GM12873 (cell line): ENCODE measurements around the gene FRS3.

Source experiments
- CTCF ChIP-seq: IDR thresholded peaks from 2 replicates; pipeline ENCODE4 v1.5.1; 2012; ENCODE audit warnings: low read depth, mild to moderate bottlenecking, moderate library complexity, low read length, control low read depth; ENCODE audit not compliant: insufficient read depth; ENCODE audit errors: missing control alignments

FRS3 gene

GRCh38 chr6:41781366-41781730 is 1.6 kb upstream of the FRS3 start:
- no peak for TF ChIP-seq CTCF

- TF ChIP-seq CTCF = no peak
Measured at GRCh38 chr6:41780551-41781365, 1.1 kb upstream of the FRS3 start, which contains the start of gene PRICKLE4. Gene PRICKLE4, plus strand, starts transcription at chr6:41780782. Its CDS starts 2,692 bp downstream, at chr6:41783474.

- TF ChIP-seq CTCF = no peak
Measured at GRCh38 chr6:41779336-41779735, 364 bp downstream of the FRS3 start.

GRCh38 chr6:41778895-41779294 is 805 bp downstream of the FRS3 start:
- no peak for TF ChIP-seq CTCF

GRCh38 chr6:41777551-41778285 is 2.0 kb downstream of the FRS3 start:
- TF ChIP-seq CTCF = no peak

GRCh38 chr6:41775293-41775882 is 4.3 kb downstream of the FRS3 start:
- TF ChIP-seq CTCF = no peak

GRCh38 chr6:41774841-41775240 is 4.9 kb downstream of the FRS3 start:
- TF ChIP-seq CTCF = no peak
